Dendritic cell treated with granulocyte-macrophage colony-stimulating factor and Interleukin-4, amounts not matched to agents 40 ng/mL and 50 ng/mL, for 4 days (primary cell): ENCODE data around the gene EXTL2.

Experiments used
- H3K27ac Mint-ChIP-seq: one replicate; pipeline ENCODE4 v1.8.0; 2022; ENCODE audit warnings: mild to moderate bottlenecking, mixed read lengths
- H3K27me3 Mint-ChIP-seq: one replicate; pipeline ENCODE4 v1.8.0; 2022; ENCODE audit warnings: mild to moderate bottlenecking, mixed read lengths
- H3K36me3 Mint-ChIP-seq: one replicate; pipeline ENCODE4 v1.8.0; 2022; ENCODE audit warnings: low read depth, mixed read lengths
- H3K4me1 Mint-ChIP-seq: one replicate; pipeline ENCODE4 v1.8.0; 2022; ENCODE audit warnings: low read depth, mixed read lengths
- H3K4me3 Mint-ChIP-seq: one replicate; pipeline ENCODE4 v1.8.0; 2022; ENCODE audit warnings: mild to moderate bottlenecking, moderate library complexity, mixed read lengths
- H3K9me3 Mint-ChIP-seq: one replicate; pipeline ENCODE4 v1.8.0; 2022; ENCODE audit warnings: mixed read lengths
- intact Hi-C: fragments of 100-400 bp; cut with micrococcal nuclease; formaldehyde crosslinking; loops from one replicate; pipeline ENCODE4 v1.15.0; 2022

The EXTL2 gene

GRCh38 chr1:100924212-100924611 lies 29.6 kb upstream of the EXTL2 start:
- no peaks in the 10 kb centered on the region for H3K9me3 Mint-ChIP-seq
- no peaks in the 10 kb centered on the region for H3K27me3 Mint-ChIP-seq
- no peak overlapping the region for H3K27ac Mint-ChIP-seq
- no peak overlapping the region for H3K4me3 Mint-ChIP-seq
- intact Hi-C loops: no loop called here
- no peaks in the 10 kb centered on the region for H3K4me1 Mint-ChIP-seq
- peaks cover 16% of the 10 kb centered on the region for H3K36me3 Mint-ChIP-seq

GRCh38 chr1:100921110-100921706 lies 26.6 kb upstream of the EXTL2 start:
- H3K36me3 Mint-ChIP-seq: peaks cover 35% of the 10 kb centered on the region
- no peaks in the 10 kb centered on the region for H3K27me3 Mint-ChIP-seq
- no peaks in the 10 kb centered on the region for H3K9me3 Mint-ChIP-seq
- no peak overlapping the region for H3K4me3 Mint-ChIP-seq
- no peak overlapping the region for H3K27ac Mint-ChIP-seq
- peaks cover 8% of the 10 kb centered on the region for H3K4me1 Mint-ChIP-seq
- intact Hi-C loops: loop anchor here (1.0 to 2.0 kb wide), 3 partner anchors 318 to 435 kb away; no protein-coding TSS in a partner anchor

GRCh38 chr1:100912019-100912418 lies 17.4 kb upstream of the EXTL2 start:
- no peak overlapping the region for H3K27ac Mint-ChIP-seq
- peaks cover 27% of the 10 kb centered on the region for H3K4me1 Mint-ChIP-seq
- no peaks in the 10 kb centered on the region for H3K27me3 Mint-ChIP-seq
- intact Hi-C loops: no loop called here
- H3K4me3 Mint-ChIP-seq: no peak overlapping the region
- H3K9me3 Mint-ChIP-seq: no peaks in the 10 kb centered on the region
- peaks cover 79% of the 10 kb centered on the region for H3K36me3 Mint-ChIP-seq

GRCh38 chr1:100909018-100909417 lies 14.4 kb upstream of the EXTL2 start:
- peaks cover 86% of the 10 kb centered on the region for H3K36me3 Mint-ChIP-seq
- no peaks in the 10 kb centered on the region for H3K9me3 Mint-ChIP-seq
- intact Hi-C loops: no loop called here
- no peak overlapping the region for H3K27ac Mint-ChIP-seq
- H3K4me3 Mint-ChIP-seq: no peak overlapping the region
- no peaks in the 10 kb centered on the region for H3K27me3 Mint-ChIP-seq
- peaks cover 9% of the 10 kb centered on the region for H3K4me1 Mint-ChIP-seq

- intact Hi-C loops: no loop called here
- H3K36me3 Mint-ChIP-seq: peaks cover 78% of the 10 kb centered on the region
- H3K4me1 Mint-ChIP-seq: peaks cover 9% of the 10 kb centered on the region
- H3K4me3 Mint-ChIP-seq: no peak overlapping the region
- no peak overlapping the region for H3K27ac Mint-ChIP-seq
- no peaks in the 10 kb centered on the region for H3K9me3 Mint-ChIP-seq
- H3K27me3 Mint-ChIP-seq: no peaks in the 10 kb centered on the region
Measured at GRCh38 chr1:100907887-100908286, 13.2 kb upstream of the EXTL2 start.

- no peak overlapping the region for H3K27ac Mint-ChIP-seq
- peaks cover 73% of the 10 kb centered on the region for H3K36me3 Mint-ChIP-seq
- no peaks in the 10 kb centered on the region for H3K9me3 Mint-ChIP-seq
- no peaks in the 10 kb centered on the region for H3K27me3 Mint-ChIP-seq
- intact Hi-C loops: no loop called here
- no peak overlapping the region for H3K4me3 Mint-ChIP-seq
- peaks cover 9% of the 10 kb centered on the region for H3K4me1 Mint-ChIP-seq
Measured at GRCh38 chr1:100905181-100905580, 10.5 kb upstream of the EXTL2 start.

- peaks cover 14% of the 10 kb centered on the region for H3K4me1 Mint-ChIP-seq
Measured at GRCh38 chr1:100904528-100904927, 9.9 kb upstream of the EXTL2 start.

GRCh38 chr1:100903777-100904176 lies 9.1 kb upstream of the EXTL2 start:
- H3K27ac Mint-ChIP-seq: no peak overlapping the region
- peaks cover 14% of the 10 kb centered on the region for H3K4me1 Mint-ChIP-seq
- no peak overlapping the region for H3K4me3 Mint-ChIP-seq
- H3K36me3 Mint-ChIP-seq: peaks cover 77% of the 10 kb centered on the region
- H3K27me3 Mint-ChIP-seq: no peaks in the 10 kb centered on the region
- no peaks in the 10 kb centered on the region for H3K9me3 Mint-ChIP-seq
- intact Hi-C loops: no loop called here

More at GRCh38 chr1:100904528-100904927, 9.9 kb upstream of the EXTL2 start:
- H3K27me3 Mint-ChIP-seq: no peaks in the 10 kb centered on the region
- no peak overlapping the region for H3K4me3 Mint-ChIP-seq
- H3K9me3 Mint-ChIP-seq: no peaks in the 10 kb centered on the region
- H3K36me3 Mint-ChIP-seq: peaks cover 76% of the 10 kb centered on the region
- no peak overlapping the region for H3K27ac Mint-ChIP-seq
- intact Hi-C loops: no loop called here

GRCh38 chr1:100902365-100902764 lies 7.7 kb upstream of the EXTL2 start:
- intact Hi-C loops: no loop called here
- H3K36me3 Mint-ChIP-seq: peaks cover 66% of the 10 kb centered on the region
- no peak overlapping the region for H3K4me3 Mint-ChIP-seq
- no peak overlapping the region for H3K27ac Mint-ChIP-seq
- H3K27me3 Mint-ChIP-seq: no peaks in the 10 kb centered on the region
- no peaks in the 10 kb centered on the region for H3K9me3 Mint-ChIP-seq
- peaks cover 6% of the 10 kb centered on the region for H3K4me1 Mint-ChIP-seq

GRCh38 chr1:100896481-100896982 lies 1.9 kb upstream of the EXTL2 start:
- peaks cover 12% of the 10 kb centered on the region for H3K4me1 Mint-ChIP-seq
- H3K27me3 Mint-ChIP-seq: no peaks in the 10 kb centered on the region
- peak overlapping the region; percentile 87 for H3K4me3 Mint-ChIP-seq
- intact Hi-C loops: loop anchor here (5.0 to 10.0 kb wide), 4 partner anchors 544 to 862 kb away; partner anchors contain the start of genes CDC14A, RTCA, SASS6 and TRMT13
- H3K27ac Mint-ChIP-seq: peak overlapping the region; percentile 100
- peaks cover 45% of the 10 kb centered on the region for H3K36me3 Mint-ChIP-seq
- no peaks in the 10 kb centered on the region for H3K9me3 Mint-ChIP-seq

GRCh38 chr1:100895540-100896480 lies 1.2 kb upstream of the EXTL2 start, which contains the start of gene SLC30A7:
Gene SLC30A7 (plus strand): TSS chr1:100896090. CDS start chr1:100896263, 173 bp downstream.
- H3K4me3 Mint-ChIP-seq: peak within 1 kb of the TSS; percentile 87
- peaks cover 3% of the 10 kb centered on the region for H3K9me3 Mint-ChIP-seq
- H3K36me3 Mint-ChIP-seq: peaks cover 38% of the 10 kb centered on the region
- peaks cover 12% of the 10 kb centered on the region for H3K4me1 Mint-ChIP-seq
- peak within 1 kb of the TSS; percentile 100 for H3K27ac Mint-ChIP-seq
- no peaks in the 10 kb centered on the region for H3K27me3 Mint-ChIP-seq
- intact Hi-C loops: loop anchor here (5.0 to 10.0 kb wide), 4 partner anchors 544 to 861 kb away; partner anchors contain the start of genes CDC14A, RTCA, SASS6 and TRMT13

GRCh38 chr1:100893718-100894117 lies 924 bp downstream of the EXTL2 start:
- peaks cover 24% of the 10 kb centered on the region for H3K9me3 Mint-ChIP-seq
- no peak overlapping the region for H3K4me3 Mint-ChIP-seq
- intact Hi-C loops: loop anchor here (10.0 kb wide), 3 partner anchors 629 to 859 kb away; partner anchors contain the start of genes RTCA, SASS6 and TRMT13
- no peak overlapping the region for H3K27ac Mint-ChIP-seq
- H3K27me3 Mint-ChIP-seq: no peaks in the 10 kb centered on the region
- peaks cover 7% of the 10 kb centered on the region for H3K4me1 Mint-ChIP-seq
- H3K36me3 Mint-ChIP-seq: peaks cover 33% of the 10 kb centered on the region

GRCh38 chr1:100892554-100892953 lies 2.1 kb downstream of the EXTL2 start:
- peaks cover 7% of the 10 kb centered on the region for H3K4me1 Mint-ChIP-seq
- peaks cover 33% of the 10 kb centered on the region for H3K36me3 Mint-ChIP-seq
- H3K4me3 Mint-ChIP-seq: no peak overlapping the region
- no peak overlapping the region for H3K27ac Mint-ChIP-seq
- H3K27me3 Mint-ChIP-seq: no peaks in the 10 kb centered on the region
- peaks cover 32% of the 10 kb centered on the region for H3K9me3 Mint-ChIP-seq
- intact Hi-C loops: loop anchor here (10.0 kb wide), 3 partner anchors 628 to 858 kb away; partner anchors contain the start of genes RTCA, SASS6 and TRMT13

- intact Hi-C loops: loop anchor here (10.0 kb wide), 3 partner anchors 627 to 857 kb away; partner anchors contain the start of genes RTCA, SASS6 and TRMT13
- peaks cover 32% of the 10 kb centered on the region for H3K9me3 Mint-ChIP-seq
- peaks cover 31% of the 10 kb centered on the region for H3K36me3 Mint-ChIP-seq
- no peaks in the 10 kb centered on the region for H3K27me3 Mint-ChIP-seq
- no peaks in the 10 kb centered on the region for H3K4me1 Mint-ChIP-seq
- H3K4me3 Mint-ChIP-seq: no peak overlapping the region
- no peak overlapping the region for H3K27ac Mint-ChIP-seq
Measured at GRCh38 chr1:100891380-100891779, 3.3 kb downstream of the EXTL2 start.
